NCI-H2029 (cell line): ENCODE measurements around the gene MAML3.
A peak's percentile ranks its signal among the peaks of the same experiment; 100 is the strongest.

ENCODE experiments used
- DNase-seq: peaks from one replicate; lab custom pipeline; 2025; lab: John Stamatoyannopoulos, UW

Gene MAML3

DNA sequence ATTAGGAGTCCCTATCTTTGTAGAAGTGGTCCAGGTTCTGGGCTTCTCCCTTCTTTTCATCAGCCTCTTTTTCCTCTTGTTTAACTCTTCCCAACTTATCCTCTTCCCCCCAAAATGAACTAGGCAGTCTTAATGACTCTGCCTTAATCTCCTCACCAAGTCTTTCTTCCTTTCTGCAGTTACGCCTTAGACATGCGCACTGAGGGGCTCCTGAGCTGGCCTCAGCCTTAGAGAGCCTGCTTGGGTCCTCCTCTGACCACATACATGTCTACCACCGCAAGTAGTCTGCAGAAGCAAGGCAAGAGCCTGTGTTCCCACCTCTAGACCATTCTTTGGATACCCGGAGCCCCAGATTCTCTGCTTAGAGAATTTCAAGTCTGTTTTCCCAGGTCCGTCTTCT lies 288.4 kb downstream of the MAML3 start:
- no peak for DNase-seq

GRCh38 chr4:139863531-139863930 lies 290.5 kb downstream of the MAML3 start:
- no peak for DNase-seq

DNA sequence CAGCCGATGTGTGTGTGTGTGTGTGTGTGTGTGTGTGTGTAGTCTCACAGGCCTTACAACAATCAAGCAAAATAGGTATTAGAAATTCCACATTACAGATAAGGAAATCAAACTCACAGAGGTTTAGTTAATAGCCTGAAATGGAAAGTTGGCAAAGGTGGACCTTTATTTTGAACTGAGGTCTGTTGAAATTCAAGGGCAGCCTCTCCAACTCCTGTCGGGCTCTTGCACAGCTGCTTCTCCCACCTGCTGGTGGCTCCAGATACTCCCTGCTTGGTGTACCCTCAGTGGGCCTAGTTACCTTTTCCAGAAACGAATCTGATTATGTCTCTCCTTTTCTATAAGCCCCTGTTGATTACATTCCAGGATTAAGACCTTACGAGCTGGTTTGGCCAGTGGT lies 292.5 kb downstream of the MAML3 start:
- peak; percentile 32 for DNase-seq

GRCh38 chr4:139860435-139861024 lies 293.5 kb downstream of the MAML3 start:
- DNase-seq, result no peak

DNA sequence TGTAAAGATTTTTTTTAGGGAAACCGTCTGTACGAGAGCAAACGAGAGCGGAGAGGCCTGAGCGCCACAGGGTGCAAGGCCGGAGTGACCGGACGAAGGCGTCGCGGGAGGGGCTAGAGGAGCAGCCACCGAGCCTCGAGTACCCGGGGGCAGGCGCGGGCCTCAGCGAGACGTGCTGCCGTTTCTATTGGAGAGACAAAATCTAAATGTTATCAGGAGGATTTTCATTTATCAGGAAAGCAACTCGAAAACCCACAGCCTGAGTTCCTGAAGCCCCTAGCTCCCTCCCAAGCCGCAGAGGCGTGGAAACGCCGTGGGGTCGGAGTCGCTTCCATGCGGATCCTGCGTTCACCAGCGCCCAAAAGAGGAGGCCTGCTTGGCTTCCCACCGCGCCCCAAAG lies 294.1 kb downstream of the MAML3 start:
- no peak for DNase-seq

GRCh38 chr4:139858436-139859205 lies 295.4 kb downstream of the MAML3 start:
- no peak for DNase-seq

DNA sequence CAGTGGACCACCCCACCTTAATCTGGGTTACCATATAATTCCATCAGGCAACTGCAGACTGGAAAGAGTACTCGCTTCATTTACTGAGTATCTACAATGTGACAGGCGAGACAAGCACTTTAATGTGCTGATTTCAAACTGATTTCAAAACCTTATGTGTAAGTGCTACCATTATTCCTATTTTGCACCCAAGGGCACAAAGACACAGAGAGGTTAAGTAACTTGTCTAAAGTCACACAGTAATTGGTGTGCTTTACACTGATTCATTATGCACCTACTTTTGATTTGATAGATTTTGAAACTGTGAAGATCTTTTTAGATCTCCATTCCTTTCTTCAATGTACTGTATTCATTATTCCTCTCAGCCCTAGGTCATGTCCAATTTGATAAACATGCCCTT lies 296.0 kb downstream of the MAML3 start:
- no peak for DNase-seq

DNA sequence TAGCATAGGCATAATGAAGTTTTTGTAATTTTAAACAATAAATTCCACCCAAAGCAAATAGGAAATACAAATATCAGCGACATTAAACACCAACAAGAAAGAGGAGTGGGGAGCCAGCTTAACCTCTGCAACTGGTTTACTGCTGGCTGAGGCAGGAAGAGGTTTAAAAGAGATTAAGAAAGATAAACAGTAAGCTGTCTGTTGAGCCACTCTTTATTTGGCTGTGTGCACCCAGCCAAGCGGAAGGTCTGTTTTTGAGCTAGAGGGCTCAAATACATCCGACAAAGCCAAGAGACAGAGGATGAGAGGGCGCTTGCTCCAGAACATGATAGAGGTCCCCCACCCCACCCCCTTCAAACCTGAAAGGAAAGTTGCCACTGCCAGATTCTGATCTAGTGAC lies 297.0 kb downstream of the MAML3 start:
- DNase-seq, result peak; percentile 47

DNA sequence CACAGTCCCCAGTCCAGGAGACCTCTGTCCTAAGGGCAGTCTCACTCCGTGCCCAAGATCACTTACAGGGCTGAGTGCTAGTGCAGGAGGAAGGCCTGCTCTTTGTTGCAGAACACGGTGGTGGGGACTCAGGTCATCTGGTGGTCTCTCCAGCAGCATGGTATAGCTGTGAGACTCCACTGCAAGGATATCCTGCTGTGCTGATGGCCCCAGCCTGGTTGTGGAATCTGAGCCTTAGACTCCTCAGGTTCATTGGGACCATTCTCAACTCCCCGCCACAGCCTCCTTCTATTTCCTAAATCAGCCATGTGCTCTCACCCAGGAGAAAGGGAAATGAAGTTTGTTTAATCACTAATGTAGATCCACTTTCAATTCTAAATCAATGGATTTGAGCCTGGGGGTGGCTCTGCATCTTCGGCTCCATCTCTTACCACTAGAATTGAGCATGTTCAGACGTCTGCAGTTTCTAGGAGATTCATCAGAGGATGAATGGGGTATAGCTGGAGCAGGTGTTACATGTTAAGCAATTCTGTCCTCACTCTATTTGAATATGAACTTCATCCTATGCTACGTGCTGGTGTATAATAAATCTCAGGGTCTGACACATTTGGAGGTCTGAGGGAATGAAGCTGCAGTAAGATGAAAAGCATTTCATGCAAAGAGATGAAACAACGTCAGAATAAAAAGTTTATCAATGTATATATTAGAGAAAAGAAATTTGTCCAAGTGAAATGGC lies 299.1 kb downstream of the MAML3 start:
- no peak for DNase-seq

DNA sequence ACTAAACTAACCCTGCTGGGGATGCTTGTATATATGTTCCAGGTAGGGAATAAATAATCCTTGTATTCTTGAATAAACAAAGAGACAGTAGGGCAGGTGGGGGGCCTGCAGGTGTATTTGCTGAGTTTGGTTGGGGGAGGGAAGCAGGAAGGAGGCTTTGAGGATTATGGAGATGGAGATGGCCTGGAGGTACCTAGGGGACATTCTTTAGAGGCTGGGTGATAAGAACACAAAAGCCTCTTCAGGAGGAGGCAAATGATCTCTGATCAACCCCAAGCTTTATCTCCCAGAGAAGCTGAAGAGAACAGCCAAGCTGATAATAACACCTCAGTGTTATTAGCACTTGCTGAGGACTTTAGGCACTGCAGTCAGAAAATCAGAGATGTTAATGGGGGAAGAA lies 300.7 kb downstream of the MAML3 start:
- no peak for DNase-seq

GRCh38 chr4:139852612-139853269 lies 301.2 kb downstream of the MAML3 start:
- DNase-seq, result no peak

- peak; percentile 76 for DNase-seq
Measured at GRCh38 chr4:139851639-139852038, 302.3 kb downstream of the MAML3 start.

DNA sequence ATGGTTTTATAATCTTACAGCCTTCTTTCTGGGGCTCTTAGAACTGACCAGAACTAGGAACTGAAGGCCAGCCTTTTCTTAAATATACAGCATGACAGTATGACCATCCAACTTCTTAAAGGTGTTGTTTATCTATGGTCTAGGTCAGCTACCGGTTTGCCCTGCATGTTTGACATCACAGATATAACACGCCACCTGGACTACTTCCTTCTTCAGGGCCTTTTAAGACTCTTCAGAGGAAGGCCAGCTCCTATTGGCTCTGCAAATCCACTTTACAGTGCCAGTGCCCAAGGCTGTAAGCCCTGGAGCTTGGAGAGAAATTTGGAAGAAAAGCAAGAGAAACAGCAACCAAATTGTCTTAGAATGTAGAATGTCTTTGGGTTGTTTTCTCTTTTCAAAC lies 302.9 kb downstream of the MAML3 start:
- peak; percentile 70 for DNase-seq

GRCh38 chr4:139849219-139849618 lies 304.8 kb downstream of the MAML3 start:
- DNase-seq, result peak; percentile 73

DNA sequence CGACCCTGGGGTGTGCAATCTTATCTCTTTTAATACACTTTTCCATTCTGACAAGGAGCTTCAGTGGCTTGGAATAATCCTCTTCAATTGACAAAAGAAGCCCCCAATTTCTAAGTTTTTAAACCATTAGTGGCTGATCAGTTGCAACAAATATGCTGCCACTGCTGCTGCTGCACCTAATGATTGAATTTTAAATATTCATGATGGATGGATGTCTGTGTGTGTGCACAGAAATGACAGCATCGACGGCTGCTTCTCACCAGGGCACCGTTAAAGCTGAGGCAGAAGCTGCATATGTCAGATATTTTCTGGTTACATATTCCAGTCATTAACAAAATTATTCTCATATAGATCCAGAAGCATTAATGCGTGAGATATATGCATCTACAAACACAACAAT lies 306.0 kb downstream of the MAML3 start:
- no peak for DNase-seq

DNA sequence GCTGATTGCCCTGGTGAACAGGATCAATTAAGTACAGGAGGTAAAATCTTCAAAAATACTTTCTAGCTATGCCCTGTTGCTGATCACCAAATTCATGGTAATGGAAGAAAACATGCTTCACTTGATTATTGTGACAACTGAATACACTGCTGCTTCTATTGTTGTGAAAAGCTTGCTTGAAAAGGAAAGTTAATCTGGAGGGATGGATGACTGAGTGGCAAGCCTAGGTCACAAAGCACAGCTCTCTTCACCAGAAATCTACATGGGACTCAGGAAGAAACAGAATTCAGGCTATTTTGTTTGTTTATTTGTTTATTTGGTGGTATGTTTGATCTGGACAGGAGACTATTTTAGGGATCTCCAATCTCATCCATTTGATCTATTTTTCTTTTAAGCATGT lies 306.4 kb downstream of the MAML3 start:
- DNase-seq, result no peak

- no peak for DNase-seq
Measured at GRCh38 chr4:139846766-139847165, 307.2 kb downstream of the MAML3 start.

GRCh38 chr4:139845453-139846093 lies 308.4 kb downstream of the MAML3 start:
- DNase-seq, result no peak

DNA sequence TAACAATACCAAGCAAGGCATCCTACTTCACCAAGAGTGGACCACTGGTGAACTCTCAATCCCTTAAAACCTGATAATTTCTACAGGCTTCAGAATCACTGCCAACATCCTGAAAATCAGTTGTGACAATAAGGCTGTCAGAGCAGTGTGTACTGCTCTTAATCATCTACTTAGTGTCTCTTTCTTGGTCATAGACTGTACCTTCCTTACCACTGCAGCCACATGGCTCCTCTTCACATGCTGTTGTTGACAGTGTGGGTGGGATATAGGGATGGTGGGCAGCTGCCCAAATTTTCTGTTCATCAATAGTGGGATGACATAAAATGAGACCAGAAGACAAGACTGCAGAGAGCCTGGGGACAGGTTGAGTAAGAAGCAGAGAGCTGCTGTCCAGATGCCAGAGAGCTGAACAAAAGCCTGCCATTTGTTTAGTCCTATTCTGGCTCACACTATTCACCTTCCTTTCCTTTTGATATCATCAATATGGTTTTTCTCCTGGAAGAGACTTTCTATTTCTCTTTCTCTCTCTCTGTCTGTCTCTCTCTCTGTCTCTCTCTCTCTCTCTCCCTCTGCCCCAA lies 309.4 kb downstream of the MAML3 start:
- DNase-seq, result peak; percentile 40

- DNase-seq, result no peak
Measured at GRCh38 chr4:139844057-139844456, 309.9 kb downstream of the MAML3 start.

- DNase-seq, result no peak
Measured at GRCh38 chr4:139843641-139844040, 310.3 kb downstream of the MAML3 start.
